K562 (cell line): Measurements from ENCODE around the gene SCAMP1. TPM values are rescaled to one million over a fixed set of nuclear protein-coding genes. Genes with fewer than 3 reads are reported as not detected.
A peak's percentile ranks its signal among the peaks of the same experiment; 100 is the strongest.

ENCODE experiments used
- CREBBP ChIP-seq: IDR thresholded peaks from one replicate; pipeline ENCODE4 v1.6.1; 2012; ENCODE audit warnings: low read depth, mild to moderate bottlenecking, control low read depth, inconsistent platforms, low read length
- CXXC5 ChIP-seq: fragments of 250-450 bp; sonication (Bioruptor Pico); IDR thresholded peaks from 2 replicates; pipeline ENCODE4 v1.8.0; 2022; ENCODE audit warnings: inconsistent platforms, mild to moderate bottlenecking, moderate library complexity
- GABPA ChIP-seq: fragments of 200-800 bp; sonication (Bioruptor generic); conservative IDR thresholded peaks from 2 replicates; pipeline ENCODE4 v1.6.1; 2016; ENCODE audit warnings: low read depth, missing genetic modification characterization, missing compliant biosample characterization
- NR2C2 ChIP-seq, 2 experiments: fragments of 200-800 bp in 1 of 2; sonication (Bioruptor generic) in 1 of 2; sonication (generic) in 1 of 2; formaldehyde crosslinking in 1 of 2; IDR thresholded peaks; 2 replicates each; pipeline versions ENCODE4 v1.6.1 to v1.8.0; 2016 to 2022; ENCODE audit warnings: mild to moderate bottlenecking in 1 of 2, missing compliant biosample characterization in 1 of 2, missing genetic modification characterization in 1 of 2, missing genetic modification reagents in 1 of 2
- SOX6 ChIP-seq: fragments of 450-650 bp; IDR thresholded peaks from 2 replicates; pipeline ENCODE4 v1.6.1; 2014; ENCODE audit warnings: mild to moderate bottlenecking
- polyA plus RNA-seq, 8 experiments: library from polyadenylated mRNA; depleted of rRNA in 4 of 8; stranded (reverse) in 5 of 8; unstranded in 3 of 8; fragments of >200 nt; fragmentation: Nextera tagmentation in 2 of 8; fragmentation: Illumina TruSeq in 1 of 8; extraction: Ambion mirVana in 2 of 8; extraction: Trizol in 1 of 8; gene quantifications; 2 replicates each; pipeline versions ENCODE4 v1.2.1 to v1.2.3, GENCODE V29; 2011 to 2014; ENCODE audit warnings: inconsistent platforms in 1 of 8, missing spikeins in 1 of 8
- total RNA-seq, 7 experiments: library from RNA; depleted of rRNA in 6 of 7; stranded (reverse); fragments of >200 nt in 6 of 7; fragmentation: Illumina TruSeq in 2 of 7; extraction: Trizol in 2 of 7; gene quantifications; 2 replicates each; pipeline versions ENCODE4 v1.2.1 to v1.2.3, GENCODE V29; 2011 to 2021; ENCODE audit warnings: low replicate concordance in 1 of 7
- TF ChIP-seq, protein P1 (sequence below): fragments of 200-600 bp; sonication (generic); IDR thresholded peaks from one replicate; pipeline ENCODE4 v1.6.1; 2012; ENCODE audit warnings: mild to moderate bottlenecking, low read depth, low read length, inconsistent platforms
- TF ChIP-seq, protein P2 (sequence below): fragments of 450-650 bp; formaldehyde crosslinking; IDR thresholded peaks from 2 replicates; pipeline ENCODE4 v1.4.0; 2020; ENCODE audit warnings: mild to moderate bottlenecking, mixed read lengths
- TF ChIP-seq, protein P3 (sequence below): fragments of 450-650 bp; IDR thresholded peaks from 2 replicates; pipeline ENCODE4 v1.6.1; 2017; ENCODE audit warnings: antibody characterized with exemption
- TF ChIP-seq, protein P4 (sequence below): IDR thresholded peaks from 2 replicates; pipeline ENCODE4 v1.6.1; 2016; ENCODE audit warnings: missing genetic modification characterization, missing compliant biosample characterization

The SCAMP1 gene
- total and polyA plus RNA-seq, 9 of the 15 experiments (the other 6 are each of a cell fraction or from before 2014, with no cell fraction given), result 5.4 to 23.9 (median 13.8) TPM

DNA sequence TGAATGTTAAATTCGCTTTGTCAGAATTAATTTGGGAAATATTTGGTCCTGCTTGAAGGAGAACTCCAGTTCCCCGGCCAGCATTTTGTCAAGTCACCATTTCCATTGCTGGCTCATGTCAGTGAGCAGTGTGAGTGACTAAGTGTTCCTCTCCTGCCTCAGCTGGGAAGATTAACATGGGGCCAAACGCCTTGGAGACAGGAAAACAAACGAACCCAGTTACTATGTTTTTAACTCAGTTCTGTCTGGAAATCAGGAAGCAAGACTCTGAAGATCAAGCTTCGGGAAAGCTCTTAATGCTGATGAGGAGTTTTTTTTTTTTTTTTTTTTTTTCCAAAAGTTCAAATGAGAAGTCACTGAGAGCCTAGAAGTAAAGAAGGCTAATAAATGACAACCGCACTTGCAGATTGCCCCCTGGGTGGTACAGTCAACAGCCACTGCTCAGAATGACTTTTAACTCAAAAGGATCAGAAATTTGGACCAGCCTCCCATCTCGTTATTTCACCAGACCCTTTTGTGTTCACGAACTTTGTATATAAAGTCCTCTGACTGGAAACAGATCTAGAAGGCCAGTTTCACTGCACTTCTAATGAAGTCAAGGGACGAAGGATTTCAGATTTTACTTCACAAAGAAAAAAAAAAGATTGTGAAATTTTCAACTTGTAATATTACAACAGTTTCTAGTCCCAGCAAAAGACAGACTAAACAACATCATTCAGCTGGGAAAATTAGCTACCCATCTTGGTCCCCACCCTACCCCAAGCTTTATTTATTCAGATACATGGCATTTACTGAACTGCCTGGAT, 166.8 kb downstream of the SCAMP1 start (continued):
- TF ChIP-seq, protein P1, sequence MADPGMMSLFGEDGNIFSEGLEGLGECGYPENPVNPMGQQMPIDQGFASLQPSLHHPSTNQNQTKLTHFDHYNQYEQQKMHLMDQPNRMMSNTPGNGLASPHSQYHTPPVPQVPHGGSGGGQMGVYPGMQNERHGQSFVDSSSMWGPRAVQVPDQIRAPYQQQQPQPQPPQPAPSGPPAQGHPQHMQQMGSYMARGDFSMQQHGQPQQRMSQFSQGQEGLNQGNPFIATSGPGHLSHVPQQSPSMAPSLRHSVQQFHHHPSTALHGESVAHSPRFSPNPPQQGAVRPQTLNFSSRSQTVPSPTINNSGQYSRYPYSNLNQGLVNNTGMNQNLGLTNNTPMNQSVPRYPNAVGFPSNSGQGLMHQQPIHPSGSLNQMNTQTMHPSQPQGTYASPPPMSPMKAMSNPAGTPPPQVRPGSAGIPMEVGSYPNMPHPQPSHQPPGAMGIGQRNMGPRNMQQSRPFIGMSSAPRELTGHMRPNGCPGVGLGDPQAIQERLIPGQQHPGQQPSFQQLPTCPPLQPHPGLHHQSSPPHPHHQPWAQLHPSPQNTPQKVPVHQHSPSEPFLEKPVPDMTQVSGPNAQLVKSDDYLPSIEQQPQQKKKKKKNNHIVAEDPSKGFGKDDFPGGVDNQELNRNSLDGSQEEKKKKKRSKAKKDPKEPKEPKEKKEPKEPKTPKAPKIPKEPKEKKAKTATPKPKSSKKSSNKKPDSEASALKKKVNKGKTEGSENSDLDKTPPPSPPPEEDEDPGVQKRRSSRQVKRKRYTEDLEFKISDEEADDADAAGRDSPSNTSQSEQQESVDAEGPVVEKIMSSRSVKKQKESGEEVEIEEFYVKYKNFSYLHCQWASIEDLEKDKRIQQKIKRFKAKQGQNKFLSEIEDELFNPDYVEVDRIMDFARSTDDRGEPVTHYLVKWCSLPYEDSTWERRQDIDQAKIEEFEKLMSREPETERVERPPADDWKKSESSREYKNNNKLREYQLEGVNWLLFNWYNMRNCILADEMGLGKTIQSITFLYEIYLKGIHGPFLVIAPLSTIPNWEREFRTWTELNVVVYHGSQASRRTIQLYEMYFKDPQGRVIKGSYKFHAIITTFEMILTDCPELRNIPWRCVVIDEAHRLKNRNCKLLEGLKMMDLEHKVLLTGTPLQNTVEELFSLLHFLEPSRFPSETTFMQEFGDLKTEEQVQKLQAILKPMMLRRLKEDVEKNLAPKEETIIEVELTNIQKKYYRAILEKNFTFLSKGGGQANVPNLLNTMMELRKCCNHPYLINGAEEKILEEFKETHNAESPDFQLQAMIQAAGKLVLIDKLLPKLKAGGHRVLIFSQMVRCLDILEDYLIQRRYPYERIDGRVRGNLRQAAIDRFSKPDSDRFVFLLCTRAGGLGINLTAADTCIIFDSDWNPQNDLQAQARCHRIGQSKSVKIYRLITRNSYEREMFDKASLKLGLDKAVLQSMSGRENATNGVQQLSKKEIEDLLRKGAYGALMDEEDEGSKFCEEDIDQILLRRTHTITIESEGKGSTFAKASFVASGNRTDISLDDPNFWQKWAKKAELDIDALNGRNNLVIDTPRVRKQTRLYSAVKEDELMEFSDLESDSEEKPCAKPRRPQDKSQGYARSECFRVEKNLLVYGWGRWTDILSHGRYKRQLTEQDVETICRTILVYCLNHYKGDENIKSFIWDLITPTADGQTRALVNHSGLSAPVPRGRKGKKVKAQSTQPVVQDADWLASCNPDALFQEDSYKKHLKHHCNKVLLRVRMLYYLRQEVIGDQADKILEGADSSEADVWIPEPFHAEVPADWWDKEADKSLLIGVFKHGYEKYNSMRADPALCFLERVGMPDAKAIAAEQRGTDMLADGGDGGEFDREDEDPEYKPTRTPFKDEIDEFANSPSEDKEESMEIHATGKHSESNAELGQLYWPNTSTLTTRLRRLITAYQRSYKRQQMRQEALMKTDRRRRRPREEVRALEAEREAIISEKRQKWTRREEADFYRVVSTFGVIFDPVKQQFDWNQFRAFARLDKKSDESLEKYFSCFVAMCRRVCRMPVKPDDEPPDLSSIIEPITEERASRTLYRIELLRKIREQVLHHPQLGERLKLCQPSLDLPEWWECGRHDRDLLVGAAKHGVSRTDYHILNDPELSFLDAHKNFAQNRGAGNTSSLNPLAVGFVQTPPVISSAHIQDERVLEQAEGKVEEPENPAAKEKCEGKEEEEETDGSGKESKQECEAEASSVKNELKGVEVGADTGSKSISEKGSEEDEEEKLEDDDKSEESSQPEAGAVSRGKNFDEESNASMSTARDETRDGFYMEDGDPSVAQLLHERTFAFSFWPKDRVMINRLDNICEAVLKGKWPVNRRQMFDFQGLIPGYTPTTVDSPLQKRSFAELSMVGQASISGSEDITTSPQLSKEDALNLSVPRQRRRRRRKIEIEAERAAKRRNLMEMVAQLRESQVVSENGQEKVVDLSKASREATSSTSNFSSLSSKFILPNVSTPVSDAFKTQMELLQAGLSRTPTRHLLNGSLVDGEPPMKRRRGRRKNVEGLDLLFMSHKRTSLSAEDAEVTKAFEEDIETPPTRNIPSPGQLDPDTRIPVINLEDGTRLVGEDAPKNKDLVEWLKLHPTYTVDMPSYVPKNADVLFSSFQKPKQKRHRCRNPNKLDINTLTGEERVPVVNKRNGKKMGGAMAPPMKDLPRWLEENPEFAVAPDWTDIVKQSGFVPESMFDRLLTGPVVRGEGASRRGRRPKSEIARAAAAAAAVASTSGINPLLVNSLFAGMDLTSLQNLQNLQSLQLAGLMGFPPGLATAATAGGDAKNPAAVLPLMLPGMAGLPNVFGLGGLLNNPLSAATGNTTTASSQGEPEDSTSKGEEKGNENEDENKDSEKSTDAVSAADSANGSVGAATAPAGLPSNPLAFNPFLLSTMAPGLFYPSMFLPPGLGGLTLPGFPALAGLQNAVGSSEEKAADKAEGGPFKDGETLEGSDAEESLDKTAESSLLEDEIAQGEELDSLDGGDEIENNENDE, result no peak
- TF ChIP-seq CREBBP (no peak), SOX6 (0 out of 2 replicates have a peak, but pooled peaks have one; percentile 39), NR2C2 (CRISPR knock-in tag; IDR thresholded peaks at IDR 0.05) (no peak), NR2C2 (tag; IDR thresholded peaks at IDR 0.05) (peak; percentile 51; the same call in 1 of the 2 replicates), CXXC5 (CRISPR knock-in tag) (peak; percentile 50; the same call in 1 of the 2 replicates), GABPA (tag) (0 out of 2 replicates have a peak, but pooled peaks have one; percentile 18)
- TF ChIP-seq, protein P2, sequence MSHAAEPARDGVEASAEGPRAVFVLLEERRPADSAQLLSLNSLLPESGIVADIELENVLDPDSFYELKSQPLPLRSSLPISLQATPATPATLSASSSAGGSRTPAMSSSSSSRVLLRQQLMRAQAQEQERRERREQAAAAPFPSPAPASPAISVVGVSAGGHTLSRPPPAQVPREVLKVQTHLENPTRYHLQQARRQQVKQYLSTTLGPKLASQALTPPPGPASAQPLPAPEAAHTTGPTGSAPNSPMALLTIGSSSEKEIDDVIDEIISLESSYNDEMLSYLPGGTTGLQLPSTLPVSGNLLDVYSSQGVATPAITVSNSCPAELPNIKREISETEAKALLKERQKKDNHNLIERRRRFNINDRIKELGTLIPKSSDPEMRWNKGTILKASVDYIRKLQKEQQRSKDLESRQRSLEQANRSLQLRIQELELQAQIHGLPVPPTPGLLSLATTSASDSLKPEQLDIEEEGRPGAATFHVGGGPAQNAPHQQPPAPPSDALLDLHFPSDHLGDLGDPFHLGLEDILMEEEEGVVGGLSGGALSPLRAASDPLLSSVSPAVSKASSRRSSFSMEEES (CRISPR knock-in tag), result no peak
- TF ChIP-seq, protein P3, sequence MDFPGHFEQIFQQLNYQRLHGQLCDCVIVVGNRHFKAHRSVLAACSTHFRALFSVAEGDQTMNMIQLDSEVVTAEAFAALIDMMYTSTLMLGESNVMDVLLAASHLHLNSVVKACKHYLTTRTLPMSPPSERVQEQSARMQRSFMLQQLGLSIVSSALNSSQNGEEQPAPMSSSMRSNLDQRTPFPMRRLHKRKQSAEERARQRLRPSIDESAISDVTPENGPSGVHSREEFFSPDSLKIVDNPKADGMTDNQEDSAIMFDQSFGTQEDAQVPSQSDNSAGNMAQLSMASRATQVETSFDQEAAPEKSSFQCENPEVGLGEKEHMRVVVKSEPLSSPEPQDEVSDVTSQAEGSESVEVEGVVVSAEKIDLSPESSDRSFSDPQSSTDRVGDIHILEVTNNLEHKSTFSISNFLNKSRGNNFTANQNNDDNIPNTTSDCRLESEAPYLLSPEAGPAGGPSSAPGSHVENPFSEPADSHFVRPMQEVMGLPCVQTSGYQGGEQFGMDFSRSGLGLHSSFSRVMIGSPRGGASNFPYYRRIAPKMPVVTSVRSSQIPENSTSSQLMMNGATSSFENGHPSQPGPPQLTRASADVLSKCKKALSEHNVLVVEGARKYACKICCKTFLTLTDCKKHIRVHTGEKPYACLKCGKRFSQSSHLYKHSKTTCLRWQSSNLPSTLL, result no peak
- TF ChIP-seq, protein P4, sequence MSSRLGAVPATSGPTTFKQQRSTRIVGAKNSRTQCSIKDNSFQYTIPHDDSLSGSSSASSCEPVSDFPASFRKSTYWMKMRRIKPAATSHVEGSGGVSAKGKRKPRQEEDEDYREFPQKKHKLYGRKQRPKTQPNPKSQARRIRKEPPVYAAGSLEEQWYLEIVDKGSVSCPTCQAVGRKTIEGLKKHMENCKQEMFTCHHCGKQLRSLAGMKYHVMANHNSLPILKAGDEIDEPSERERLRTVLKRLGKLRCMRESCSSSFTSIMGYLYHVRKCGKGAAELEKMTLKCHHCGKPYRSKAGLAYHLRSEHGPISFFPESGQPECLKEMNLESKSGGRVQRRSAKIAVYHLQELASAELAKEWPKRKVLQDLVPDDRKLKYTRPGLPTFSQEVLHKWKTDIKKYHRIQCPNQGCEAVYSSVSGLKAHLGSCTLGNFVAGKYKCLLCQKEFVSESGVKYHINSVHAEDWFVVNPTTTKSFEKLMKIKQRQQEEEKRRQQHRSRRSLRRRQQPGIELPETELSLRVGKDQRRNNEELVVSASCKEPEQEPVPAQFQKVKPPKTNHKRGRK (tag), result no peak
